Activated naive CD8-positive, alpha-beta T cell treated with anti-CD3 and anti-CD28 coated beads, Interleukin-2, amount 10 ng/mL, durations not matched to agents 7 days and 5 days (primary cell): ENCODE results near the gene B3GAT1. TPM values are rescaled to one million over a fixed set of nuclear protein-coding genes. Genes with fewer than 3 reads are reported as not detected.
A peak's percentile ranks its signal among the peaks of the same experiment; 100 is the strongest.

Experiments used
- ATAC-seq: fragments of 150-1000 bp; cut with Tn5 transposase; one replicate; pipeline ENCODE4 v1.10.0; 2021; ENCODE audit warnings: low read depth, moderate library complexity
- POLR2A ChIA-PET: fragments of 350-600 bp; sonication (Branson Sonifier 250); formaldehyde crosslinking; loops from one replicate; lab custom pipeline; 2021; ENCODE audit warnings: antibody characterized with exemption; lab: Charles Lee
- DNase-seq: peaks from one replicate; pipeline ENCODE4 v3.0.0; 2021
- H3K27ac Mint-ChIP-seq: one replicate; pipeline ENCODE4 v1.8.0; 2022; ENCODE audit warnings: mild to moderate bottlenecking, mixed read lengths
- H3K27me3 Mint-ChIP-seq: one replicate; pipeline ENCODE4 v1.8.0; 2022; ENCODE audit warnings: mild to moderate bottlenecking, moderate library complexity, mixed read lengths
- H3K36me3 Mint-ChIP-seq: one replicate; pipeline ENCODE4 v1.8.0; 2021; ENCODE audit warnings: mild to moderate bottlenecking, mixed read lengths
- H3K4me1 Mint-ChIP-seq: one replicate; pipeline ENCODE4 v1.8.0; 2021; ENCODE audit warnings: mixed read lengths
- H3K4me3 Mint-ChIP-seq: one replicate; pipeline ENCODE4 v1.8.0; 2022; ENCODE audit warnings: mild to moderate bottlenecking, moderate library complexity, mixed read lengths
- H3K9me3 Mint-ChIP-seq: one replicate; pipeline ENCODE4 v1.8.0; 2021; ENCODE audit warnings: mixed read lengths
- total RNA-seq, 2 experiments: library from RNA; stranded (reverse); gene quantifications; one replicate each; pipeline ENCODE4 v1.2.3, GENCODE V29; 2021

The B3GAT1 gene
- total RNA-seq, 2 experiments from 2014 or later, result 0.44 to 0.60 TPM

DNA sequence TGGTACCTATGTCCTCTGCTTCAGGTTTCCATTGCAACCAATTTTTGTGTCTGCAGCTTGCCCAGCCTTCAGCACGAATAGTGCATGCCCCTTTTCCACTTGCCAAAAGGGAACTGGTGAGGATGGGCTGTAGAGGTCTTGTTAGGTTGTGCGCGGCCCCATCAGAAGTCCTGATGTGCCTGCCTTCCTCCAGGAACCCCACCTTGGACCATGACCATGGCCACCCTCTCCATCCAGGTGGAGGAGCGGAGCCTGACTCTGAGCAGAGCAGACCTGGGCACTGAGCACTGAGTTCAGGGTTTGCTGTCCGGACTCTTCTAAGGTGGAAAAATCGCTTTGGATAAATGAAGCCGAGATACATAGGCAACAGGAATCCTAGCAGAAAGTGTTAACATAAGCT is 73.4 kb downstream of the B3GAT1 start:
- Mint-ChIP-seq H3K4me1 (no peaks in the 10 kb centered on the region), H3K27ac (no peak overlapping the region), H3K27me3 (peaks cover 6% of the 10 kb centered on the region), H3K9me3 (no peaks in the 10 kb centered on the region), H3K36me3 (no peaks in the 10 kb centered on the region), H3K4me3 (no peak overlapping the region)
- no peak for ATAC-seq
- DNase-seq, result no peak
- POLR2A ChIA-PET, result no interaction called here

DNA sequence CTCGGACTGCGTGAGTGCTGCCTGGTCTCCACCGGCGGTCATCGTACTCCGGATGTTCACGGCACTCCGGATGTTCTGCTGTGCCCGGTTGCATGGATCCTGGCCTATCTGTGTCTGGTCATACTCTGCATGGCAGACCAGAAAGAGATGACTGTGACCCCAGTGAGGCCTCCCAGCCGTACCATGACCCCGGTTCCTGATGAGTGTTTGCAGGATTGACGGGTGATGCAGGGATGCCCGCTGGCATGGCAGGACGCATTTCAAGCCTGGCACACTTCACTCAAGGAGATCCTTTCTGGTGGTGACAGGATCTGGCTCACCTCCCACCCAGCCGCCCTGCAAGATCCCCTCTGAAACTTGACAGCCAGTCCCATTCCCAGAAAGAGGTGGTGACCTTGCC is 74.0 kb downstream of the B3GAT1 start:
- no peak overlapping the region for H3K27ac Mint-ChIP-seq
- H3K4me3 Mint-ChIP-seq, result no peak overlapping the region
- ATAC-seq (no peak), DNase-seq (no peak)
- no peaks in the 10 kb centered on the region for H3K9me3 Mint-ChIP-seq
- no peaks in the 10 kb centered on the region for H3K4me1 Mint-ChIP-seq
- no peaks in the 10 kb centered on the region for H3K36me3 Mint-ChIP-seq
- POLR2A ChIA-PET, result no interaction called here
- H3K27me3 Mint-ChIP-seq, result peaks cover 12% of the 10 kb centered on the region

DNA sequence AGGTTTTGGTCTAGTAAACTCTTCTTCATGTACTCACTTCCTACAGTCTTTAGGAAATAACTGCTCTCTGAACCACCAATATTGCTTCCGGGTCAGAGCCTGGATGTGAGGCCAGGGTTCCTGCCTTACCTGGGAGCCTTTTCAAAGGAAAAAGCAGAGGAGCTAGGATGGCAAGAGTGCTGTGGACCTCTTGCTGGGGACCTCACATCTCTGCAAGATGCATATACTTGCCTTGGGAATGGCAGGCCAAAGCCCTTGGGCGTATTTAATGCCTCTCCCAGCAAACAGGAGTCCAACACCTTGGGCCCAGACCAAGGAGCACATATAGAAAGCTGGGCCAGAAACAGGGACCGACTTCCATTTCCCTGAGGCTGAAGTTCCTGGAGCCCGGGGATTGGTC is 75.0 kb downstream of the B3GAT1 start:
- POLR2A ChIA-PET, result no interaction called here
- Mint-ChIP-seq H3K9me3 (no peaks in the 10 kb centered on the region), H3K4me3 (no peak overlapping the region), H3K27me3 (peaks cover 19% of the 10 kb centered on the region), H3K36me3 (no peaks in the 10 kb centered on the region), H3K27ac (no peak overlapping the region), H3K4me1 (peaks cover 4% of the 10 kb centered on the region)
- DNase-seq, result no peak
- ATAC-seq, result no peak

DNA sequence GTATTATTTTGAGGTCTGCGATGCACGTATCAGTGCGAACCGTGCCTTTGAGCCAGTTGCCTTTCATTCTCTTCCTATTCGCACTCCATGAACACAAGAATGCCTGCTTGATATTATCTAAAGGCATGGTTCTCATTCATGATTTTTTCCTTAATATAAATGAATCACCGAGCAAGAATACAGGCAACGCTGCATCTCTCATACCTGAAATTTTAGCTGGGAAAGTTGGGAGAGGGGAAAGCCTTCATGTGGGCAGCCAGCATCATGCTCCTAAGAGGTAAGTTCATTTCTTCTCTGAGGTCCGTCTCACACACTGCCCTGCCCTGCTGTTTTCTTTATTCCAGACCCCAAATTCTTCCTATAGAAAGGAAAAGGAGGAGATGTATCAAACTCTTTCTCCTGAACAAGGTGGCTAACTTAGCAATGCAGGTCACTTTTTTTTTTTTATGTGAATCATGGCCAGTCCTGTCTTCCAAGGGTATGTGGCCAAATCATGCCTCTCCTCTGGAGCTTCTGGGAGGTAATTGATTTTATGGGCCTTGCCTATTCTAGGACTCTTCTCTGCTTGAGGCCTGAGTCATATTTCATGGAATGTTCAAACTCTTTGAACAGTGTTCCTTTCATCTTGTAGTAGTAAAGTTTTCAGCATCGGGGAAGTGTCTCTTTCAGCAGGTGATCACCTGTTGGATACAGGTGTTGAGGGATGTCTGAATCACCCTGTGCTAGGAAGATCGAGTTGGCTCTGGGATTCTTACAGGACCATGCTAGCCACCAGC is 77.1 kb downstream of the B3GAT1 start:
- no peak for ATAC-seq
- peaks cover 8% of the 10 kb centered on the region for H3K4me1 Mint-ChIP-seq
- DNase-seq, result no peak
- no peak overlapping the region for H3K27ac Mint-ChIP-seq
- H3K4me3 Mint-ChIP-seq, result no peak overlapping the region
- peaks cover 32% of the 10 kb centered on the region for H3K27me3 Mint-ChIP-seq
- H3K36me3 Mint-ChIP-seq, result no peaks in the 10 kb centered on the region
- H3K9me3 Mint-ChIP-seq, result no peaks in the 10 kb centered on the region
- POLR2A ChIA-PET, result no interaction called here

DNA sequence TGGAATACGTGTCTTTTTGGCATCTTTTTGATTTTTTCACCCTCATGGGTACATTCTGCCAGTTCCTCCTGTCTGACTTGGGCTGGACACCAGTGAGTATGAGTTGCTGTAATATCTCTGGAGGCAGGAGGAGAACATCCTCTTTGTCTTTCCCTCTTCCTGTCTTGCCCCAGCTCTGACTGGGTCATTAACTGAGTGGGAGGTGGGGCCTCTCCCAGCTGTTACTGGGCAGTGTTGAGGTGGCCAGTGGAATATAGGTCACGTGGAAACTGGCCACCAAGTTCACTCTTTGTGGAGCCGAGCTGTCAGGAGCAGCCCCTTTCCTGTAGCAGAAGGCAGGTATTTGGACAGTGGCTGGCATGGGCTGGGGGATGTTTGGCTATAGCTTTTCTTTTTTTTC is 78.1 kb downstream of the B3GAT1 start:
- ATAC-seq (no peak), DNase-seq (no peak)
- Mint-ChIP-seq H3K27me3 (peaks cover 39% of the 10 kb centered on the region), H3K36me3 (no peaks in the 10 kb centered on the region), H3K4me3 (no peak overlapping the region), H3K9me3 (no peaks in the 10 kb centered on the region), H3K4me1 (peaks cover 8% of the 10 kb centered on the region), H3K27ac (no peak overlapping the region)
- POLR2A ChIA-PET, result no interaction called here

DNA sequence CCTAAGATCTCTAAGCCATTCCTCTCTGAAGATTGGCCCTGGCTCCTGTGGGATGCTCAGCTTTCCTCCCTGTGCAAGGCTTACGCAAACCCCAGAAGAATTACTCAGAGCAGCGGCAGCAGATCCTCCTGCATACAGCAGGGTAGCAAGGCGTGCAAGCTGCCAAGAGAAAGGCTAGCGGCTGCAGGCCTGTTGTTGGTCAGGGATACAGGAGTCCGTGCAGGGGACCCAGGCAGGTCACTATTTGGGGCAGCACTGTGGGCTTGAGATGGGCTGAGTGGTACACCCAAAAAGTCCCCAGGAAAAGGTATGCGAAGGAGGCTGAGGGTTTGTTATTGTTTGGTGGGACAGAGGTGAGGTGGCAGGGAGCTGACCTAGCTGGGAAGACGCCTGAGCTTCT is 78.7 kb downstream of the B3GAT1 start:
- no peak for ATAC-seq
- H3K4me3 Mint-ChIP-seq, result no peak overlapping the region
- no peak for DNase-seq
- no peaks in the 10 kb centered on the region for H3K9me3 Mint-ChIP-seq
- H3K27me3 Mint-ChIP-seq, result peaks cover 41% of the 10 kb centered on the region
- H3K36me3 Mint-ChIP-seq, result no peaks in the 10 kb centered on the region
- H3K27ac Mint-ChIP-seq, result no peak overlapping the region
- POLR2A ChIA-PET, result no interaction called here
- peaks cover 8% of the 10 kb centered on the region for H3K4me1 Mint-ChIP-seq

DNA sequence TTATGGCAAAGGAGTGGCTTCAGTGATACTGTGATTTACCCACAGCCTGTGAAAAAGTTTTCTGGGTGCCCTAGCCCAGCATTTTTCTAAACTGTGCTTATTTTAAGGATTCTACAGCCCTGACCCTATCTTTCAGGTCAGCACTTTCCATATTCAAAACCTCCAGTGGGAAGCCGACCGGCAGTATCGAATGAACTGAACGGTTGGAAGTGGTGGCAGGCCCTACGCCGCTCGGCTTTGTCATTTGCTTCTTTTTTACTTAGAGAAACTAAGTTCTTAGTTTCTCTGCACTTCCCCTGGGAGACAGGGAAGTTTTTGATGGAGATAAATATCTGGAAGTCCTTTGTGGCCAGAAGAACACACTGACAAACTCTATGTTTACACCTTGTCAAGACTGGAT is 79.3 kb downstream of the B3GAT1 start:
- H3K27ac Mint-ChIP-seq, result no peak overlapping the region
- no peak for DNase-seq
- peaks cover 8% of the 10 kb centered on the region for H3K4me1 Mint-ChIP-seq
- no peaks in the 10 kb centered on the region for H3K9me3 Mint-ChIP-seq
- H3K36me3 Mint-ChIP-seq, result no peaks in the 10 kb centered on the region
- H3K27me3 Mint-ChIP-seq, result peaks cover 41% of the 10 kb centered on the region
- POLR2A ChIA-PET, result interaction anchor here (1.2 kb wide), 1 partner anchor 57 kb away, joined by 5 read pairs; the partner anchor contains the start of gene GLB1L3
- peak overlapping the region; percentile 64 for H3K4me3 Mint-ChIP-seq
- no peak for ATAC-seq

DNA sequence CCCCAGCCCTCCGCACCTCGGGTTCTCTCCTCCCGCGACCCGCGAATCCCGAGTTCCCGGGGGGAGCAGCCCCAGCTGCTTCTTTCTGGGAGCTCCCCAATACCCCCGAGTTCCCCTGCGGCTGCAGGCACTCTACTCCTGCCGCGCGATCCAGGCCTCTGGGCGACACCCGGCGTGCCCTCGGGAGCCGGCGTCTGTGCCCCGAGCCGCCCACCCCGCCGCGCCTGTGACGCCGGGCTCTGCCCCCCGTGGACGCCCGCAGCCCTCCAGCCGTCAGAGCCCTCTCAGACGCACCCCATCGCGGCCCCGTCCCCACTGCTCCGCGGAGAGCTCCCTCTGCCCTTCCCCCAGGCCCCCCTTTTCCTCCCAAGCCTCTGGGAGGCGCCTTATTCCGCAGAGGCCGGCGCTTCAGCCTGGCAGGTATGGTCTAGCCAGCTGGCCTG is 79.8 kb downstream of the B3GAT1 start:
- POLR2A ChIA-PET, result interaction anchor here (1.2 kb wide), 1 partner anchor 56 kb away, joined by 5 read pairs; the partner anchor contains the start of gene GLB1L3
- H3K36me3 Mint-ChIP-seq, result no peaks in the 10 kb centered on the region
- H3K27ac Mint-ChIP-seq, result no peak overlapping the region
- peak overlapping the region; percentile 64 for H3K4me3 Mint-ChIP-seq
- DNase-seq, result no peak
- H3K27me3 Mint-ChIP-seq, result peaks cover 42% of the 10 kb centered on the region
- H3K9me3 Mint-ChIP-seq, result no peaks in the 10 kb centered on the region
- peaks cover 8% of the 10 kb centered on the region for H3K4me1 Mint-ChIP-seq
- peak; percentile 37 for ATAC-seq

DNA sequence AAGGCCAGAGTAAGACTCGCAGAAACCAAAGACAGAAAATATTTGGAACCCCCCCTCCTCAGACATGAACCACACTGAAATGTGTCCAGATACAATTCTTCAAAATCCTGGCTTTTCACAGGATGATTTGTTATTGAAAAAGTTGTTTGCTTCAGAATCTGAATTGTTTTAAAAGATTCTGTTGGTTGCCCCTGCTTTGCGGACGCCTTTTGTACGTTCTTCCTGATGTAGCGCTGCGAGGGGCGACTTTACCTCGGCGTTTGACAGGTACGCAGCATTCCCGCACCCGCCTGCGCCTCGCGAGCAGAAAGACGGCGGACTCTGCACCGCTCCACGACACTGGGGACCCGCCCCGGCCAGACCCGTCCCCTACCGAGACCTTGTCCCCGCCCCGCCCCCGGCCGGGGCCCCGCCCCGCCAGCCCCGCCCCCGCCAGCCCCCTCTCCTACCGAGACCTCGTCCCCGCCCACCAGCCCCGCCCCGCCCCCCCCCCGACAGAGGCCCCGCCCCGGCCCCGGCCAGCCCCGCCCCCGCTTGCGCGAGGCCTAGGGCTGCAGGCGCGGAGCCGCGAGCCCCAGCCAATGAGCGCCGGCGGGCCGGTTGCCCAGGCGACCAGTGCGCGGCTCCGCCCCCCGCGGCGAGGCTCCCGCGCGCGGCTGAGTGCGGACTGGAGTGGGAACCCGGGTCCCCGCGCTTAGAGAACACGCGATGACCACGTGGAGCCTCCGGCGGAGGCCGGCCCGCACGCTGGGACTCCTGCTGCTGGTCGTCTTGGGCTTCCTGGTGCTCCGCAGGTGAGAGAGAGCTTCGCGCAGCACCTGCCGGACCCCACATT is 80.5 kb downstream of the B3GAT1 start, which contains the start of gene GLB1L2:
Gene GLB1L2, plus strand, starts transcription at position 635 of the 835 bp plus-strand sequence. Its CDS starts 74 bp downstream, at position 709.
- Mint-ChIP-seq H3K9me3 (no peaks in the 10 kb centered on the region), H3K4me3 (peak within 1 kb of the TSS; percentile 84), H3K36me3 (no peaks in the 10 kb centered on the region), H3K4me1 (peaks cover 8% of the 10 kb centered on the region), H3K27ac (no peak within 1 kb of the TSS), H3K27me3 (peaks cover 42% of the 10 kb centered on the region)
- peak; percentile 87 for DNase-seq
- POLR2A ChIA-PET, result interaction anchor here (1.2 kb wide), 1 partner anchor 56 kb away, joined by 5 read pairs; the partner anchor contains the start of gene GLB1L3
- ATAC-seq, result peak; percentile 96

DNA sequence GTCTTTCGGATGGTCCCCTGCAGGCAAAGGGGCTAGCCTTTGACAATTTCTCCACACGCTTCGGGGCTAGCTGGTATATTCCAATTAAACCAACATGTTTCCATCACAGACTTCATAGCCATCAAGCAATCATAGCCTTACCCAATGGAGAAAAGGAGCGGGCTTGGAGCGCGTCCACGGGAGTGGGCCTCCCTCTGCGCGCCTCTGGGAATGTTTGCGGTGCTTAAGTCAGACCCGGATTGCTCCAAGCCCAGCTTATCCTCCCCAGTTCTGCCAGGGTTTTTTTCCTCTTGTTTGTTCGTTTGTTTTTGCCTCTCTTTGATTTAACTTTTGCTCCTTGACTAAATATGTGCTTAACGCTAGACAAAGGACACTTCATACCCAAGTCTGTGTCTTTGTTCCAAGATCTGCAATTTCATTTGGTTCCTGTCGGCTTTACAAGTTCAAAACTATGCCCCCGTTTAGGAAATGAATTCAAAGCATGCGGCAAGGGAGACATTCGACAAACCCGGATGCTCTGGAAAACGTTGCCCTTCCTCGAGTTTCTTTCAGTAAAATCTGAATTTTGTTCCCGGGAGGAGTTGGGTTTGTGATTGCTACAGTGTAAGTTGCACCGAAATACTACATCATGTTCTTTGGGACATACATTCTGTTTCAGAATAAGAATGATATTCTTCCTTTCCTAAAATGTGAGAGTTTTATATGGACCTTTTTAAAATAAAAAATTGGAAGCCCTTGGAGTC is 81.3 kb downstream of the B3GAT1 start:
- ATAC-seq (no peak), DNase-seq (no peak)
- no peaks in the 10 kb centered on the region for H3K36me3 Mint-ChIP-seq
- peaks cover 42% of the 10 kb centered on the region for H3K27me3 Mint-ChIP-seq
- no peaks in the 10 kb centered on the region for H3K9me3 Mint-ChIP-seq
- peak overlapping the region; percentile 84 for H3K4me3 Mint-ChIP-seq
- POLR2A ChIA-PET, result no interaction called here
- H3K27ac Mint-ChIP-seq, result no peak overlapping the region
- H3K4me1 Mint-ChIP-seq, result peaks cover 8% of the 10 kb centered on the region
